Activated naive CD8-positive, alpha-beta T cell treated with anti-CD3 and anti-CD28 coated beads, Interleukin-2, amount 50 U/mL, for 16 hours (primary cell): Measurements from ENCODE around the gene GABRB1.

Experiments
- DNase-seq: peaks from one replicate; pipeline ENCODE4 v3.0.0-alpha.2; 2020; ENCODE audit warnings: low read depth, low spot score

The GABRB1 gene

DNA sequence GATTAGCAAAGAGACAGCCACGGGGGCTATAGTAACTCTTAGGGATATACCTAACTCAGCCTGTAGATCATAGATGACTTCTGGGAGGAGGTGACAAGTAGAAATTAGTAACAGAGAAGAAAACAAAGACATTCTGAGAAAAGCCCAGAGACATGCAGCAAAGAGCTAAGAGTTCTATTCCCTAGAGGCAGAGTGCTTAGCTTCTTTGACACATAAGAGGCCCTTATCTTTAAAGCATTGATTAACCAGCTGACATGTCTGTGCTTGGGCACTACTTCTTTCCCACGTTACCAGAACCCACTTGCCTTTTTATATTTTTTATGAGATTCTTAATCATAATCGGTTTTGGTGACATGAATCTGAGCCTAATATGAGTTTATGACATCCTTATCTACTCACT is 179.5 kb downstream of the GABRB1 start:
- no peak for DNase-seq

DNA sequence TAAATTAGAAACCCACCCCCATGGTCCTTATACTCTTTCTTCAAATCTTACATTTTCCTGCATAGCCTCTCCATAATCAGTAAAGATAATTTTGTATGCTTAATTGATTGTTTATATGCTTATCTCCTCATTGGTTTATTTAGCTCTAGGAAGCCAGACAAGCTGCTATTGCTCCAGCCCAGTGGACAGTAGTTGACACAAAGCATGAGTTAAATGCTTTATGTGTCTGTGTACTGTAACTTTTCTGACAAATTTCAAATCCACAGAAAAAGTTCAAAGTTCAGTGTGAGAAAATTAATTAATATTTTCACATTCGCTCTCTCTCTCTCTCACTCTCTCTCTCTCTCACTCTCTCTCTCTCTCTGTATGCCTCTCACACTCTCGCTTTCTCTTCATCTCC is 181.7 kb downstream of the GABRB1 start:
- no peak for DNase-seq

DNA sequence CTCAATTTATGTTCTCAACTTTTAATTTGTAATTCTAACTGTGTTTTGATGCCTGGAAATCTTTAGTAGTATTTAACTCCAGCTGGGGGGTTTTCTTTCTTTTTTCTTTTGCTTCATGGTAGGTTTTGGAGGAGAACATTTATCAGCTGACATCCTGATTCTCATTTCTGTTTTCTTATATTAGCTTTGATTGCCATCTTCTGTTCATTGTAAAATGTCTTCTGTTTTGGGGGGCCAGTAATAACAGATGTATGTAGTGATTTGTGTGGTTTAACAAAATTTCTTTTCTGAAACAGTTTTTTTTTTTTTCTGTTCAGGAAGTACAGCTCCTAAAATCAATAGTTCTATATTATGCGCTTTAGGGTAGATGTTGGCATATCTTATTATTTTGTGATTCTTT is 182.2 kb downstream of the GABRB1 start:
- no peak for DNase-seq

DNA sequence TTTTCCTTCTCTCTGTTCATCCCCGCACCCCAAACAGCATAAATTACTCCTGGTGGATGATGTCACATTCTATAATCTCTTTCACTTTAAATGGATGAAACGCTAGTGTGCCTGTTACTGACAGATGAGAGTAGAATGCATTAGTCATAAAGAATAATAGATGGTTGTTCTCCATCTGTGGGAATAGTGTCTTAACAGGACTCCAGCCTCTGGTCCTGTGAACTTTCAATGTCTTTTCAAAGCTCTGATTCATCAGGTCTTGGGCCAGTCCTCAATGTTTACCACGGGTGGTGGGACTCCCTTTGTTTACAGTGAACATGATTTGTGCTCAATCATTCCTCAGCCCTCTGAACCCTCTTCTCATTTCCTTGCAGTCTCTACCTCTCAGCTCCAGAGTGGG is 182.6 kb downstream of the GABRB1 start:
- no peak for DNase-seq

DNA sequence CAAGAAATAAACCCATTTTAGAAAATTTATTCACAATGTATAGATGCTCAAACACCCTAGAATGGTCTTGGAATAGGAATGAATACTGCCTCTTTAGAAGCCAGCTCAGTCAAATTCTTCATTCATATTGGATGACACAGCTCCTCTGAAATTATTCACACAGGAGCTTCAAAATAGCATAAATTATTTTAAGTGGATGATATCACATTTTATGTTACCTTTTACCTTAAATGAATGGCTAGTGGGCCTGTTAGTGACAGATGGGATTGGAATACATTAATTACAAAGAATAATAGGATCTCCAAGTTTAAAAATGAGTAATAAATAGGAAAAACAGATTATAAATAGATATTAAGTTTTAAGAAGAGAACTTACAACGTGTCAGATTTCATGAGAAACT is 184.4 kb downstream of the GABRB1 start:
- no peak for DNase-seq

DNA sequence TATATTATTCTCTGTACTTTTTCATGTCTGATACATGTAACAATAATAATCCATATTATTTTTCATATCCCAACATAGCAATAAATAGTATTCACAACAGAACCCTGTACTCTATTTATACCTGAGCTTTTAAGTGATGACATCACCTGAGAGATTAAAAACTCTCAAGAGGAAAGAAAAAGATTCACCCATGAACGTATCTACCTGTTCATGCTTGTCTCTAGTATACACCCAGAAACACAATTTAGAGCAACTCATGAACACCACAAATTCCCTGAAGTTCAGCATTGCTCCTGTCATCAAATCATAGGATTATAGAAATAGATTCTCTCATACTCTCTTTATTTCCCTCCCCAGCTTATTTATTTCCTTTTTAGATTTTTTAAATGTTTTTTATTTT is 185.9 kb downstream of the GABRB1 start:
- DNase-seq = no peak

DNA sequence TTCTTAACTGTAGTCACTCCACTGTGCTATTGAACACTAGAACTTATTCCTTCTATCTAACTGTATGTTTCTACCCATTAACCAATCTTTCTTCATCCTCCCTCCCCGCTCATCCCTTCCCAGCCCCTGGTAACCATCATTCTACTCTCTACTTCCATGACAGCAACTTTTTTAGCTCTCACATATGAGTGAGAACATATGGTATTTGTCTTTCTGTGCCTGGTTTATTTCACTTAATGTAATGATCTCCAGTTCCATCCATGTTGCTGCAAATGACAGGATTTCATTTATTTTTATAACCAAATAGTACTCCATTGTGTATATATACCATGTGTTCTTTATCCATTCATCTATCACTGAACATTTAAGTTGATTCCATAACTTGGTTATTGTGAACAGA is 186.5 kb downstream of the GABRB1 start:
- no peak for DNase-seq

DNA sequence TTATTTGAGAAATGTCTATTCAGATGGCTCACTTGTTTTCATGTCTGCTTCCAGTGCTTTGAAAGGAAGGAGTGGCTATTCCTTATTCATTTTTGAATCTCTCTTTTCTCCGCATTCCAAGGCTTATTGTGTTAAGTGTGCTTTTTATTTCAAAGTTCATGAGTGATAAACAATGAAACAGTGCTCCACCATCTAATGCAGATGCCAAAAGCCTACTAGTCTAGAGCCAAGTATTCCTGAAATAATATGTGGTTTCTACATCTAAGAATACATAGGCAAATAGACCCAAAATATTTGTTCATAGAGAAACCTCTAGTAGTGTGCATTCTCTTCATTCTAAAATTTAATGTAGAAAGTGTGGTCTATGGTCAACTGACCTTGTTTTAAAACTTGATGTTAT is 187.3 kb downstream of the GABRB1 start:
- no peak for DNase-seq

DNA sequence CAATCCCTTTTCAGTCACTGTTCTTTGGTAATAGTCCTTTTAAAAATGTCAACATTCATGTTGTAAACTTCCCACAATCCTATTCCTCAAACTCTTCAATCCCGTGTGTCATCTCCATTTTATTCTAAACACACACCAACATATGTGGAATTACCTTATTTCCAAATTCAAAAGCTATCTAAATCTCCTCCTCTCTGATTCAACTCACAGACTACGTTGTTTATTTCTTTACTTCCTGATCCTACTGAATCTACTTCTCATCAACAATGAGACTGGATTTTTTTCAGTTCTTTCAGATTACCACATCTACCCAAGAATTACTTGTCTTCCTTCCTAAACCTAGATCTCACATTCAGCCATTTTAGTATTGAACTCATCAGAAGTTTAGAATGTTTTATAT is 188.2 kb downstream of the GABRB1 start:
- DNase-seq = no peak

DNA sequence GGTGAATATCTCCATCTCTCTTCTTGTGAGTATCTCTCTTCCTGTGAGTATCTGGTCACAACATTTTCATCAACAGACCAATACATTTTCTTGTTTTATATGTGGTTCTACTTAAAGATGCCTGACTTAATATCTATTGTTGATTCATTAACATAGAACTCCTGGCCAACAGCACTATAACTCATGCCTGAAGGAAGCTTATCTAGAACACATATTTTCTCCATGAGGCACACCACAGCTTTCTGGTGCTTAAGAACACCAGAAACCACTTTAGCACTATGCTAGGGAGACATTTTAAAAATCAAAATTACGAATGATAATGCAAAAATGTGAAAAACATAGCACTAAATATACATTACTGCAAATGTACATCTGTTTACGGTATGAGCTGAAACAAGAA is 190.4 kb downstream of the GABRB1 start:
- no peak for DNase-seq

DNA sequence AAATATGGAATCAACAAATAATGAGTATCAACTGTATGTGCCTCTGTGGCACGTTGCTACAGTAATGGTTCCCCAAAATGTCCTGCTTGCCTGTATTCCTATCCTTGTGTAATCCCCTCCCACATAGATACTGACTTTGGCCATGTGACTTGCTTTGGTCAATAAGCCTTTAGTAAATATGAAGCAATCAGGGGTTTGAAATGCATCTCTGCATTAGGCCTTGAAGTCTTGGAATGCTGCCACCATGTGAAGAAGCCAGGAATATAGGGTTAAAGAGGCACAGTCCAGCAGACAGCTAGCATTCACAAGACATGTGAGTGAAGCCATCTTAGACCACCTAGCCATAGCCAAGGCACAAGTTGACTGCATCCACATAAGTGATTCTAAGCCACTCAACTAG is 190.9 kb downstream of the GABRB1 start:
- DNase-seq = no peak

DNA sequence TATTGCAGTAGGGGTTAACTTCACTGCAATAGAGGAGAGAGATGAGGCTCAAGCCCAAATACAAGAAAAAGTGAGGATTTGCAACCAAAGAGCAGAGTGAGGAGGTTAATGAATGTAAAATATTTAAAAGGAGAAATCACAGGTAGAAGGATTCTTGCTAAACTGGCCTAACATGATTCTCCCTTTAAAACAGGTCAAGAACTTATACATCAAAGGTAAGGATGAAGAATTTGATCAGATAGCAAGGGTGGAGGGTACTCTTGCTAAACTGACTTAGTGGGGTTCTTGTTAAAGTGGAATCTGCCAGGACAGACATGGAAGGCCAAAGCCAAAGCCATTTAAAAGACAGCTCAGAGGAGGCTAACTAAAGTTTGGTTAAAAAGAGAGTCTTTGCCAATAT is 193.0 kb downstream of the GABRB1 start:
- no peak for DNase-seq

DNA sequence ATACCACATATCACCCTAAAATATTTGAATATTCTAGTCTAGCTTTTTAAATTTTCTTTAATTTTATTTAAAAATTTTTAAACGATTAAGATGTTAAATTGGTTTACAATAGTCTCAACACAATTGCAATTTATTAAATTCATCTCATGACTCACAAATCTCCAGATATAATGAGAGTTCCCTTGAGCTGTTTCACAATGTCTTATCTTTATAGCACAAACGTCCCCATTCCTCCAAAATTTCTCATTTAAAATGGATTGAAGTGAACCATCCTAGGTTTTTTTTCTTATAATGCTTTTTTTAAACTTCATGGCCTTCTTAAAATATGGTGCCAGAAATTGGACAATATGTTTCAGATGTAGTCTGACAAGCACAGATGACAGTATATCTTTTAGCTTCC is 204.4 kb downstream of the GABRB1 start:
- DNase-seq = no peak

DNA sequence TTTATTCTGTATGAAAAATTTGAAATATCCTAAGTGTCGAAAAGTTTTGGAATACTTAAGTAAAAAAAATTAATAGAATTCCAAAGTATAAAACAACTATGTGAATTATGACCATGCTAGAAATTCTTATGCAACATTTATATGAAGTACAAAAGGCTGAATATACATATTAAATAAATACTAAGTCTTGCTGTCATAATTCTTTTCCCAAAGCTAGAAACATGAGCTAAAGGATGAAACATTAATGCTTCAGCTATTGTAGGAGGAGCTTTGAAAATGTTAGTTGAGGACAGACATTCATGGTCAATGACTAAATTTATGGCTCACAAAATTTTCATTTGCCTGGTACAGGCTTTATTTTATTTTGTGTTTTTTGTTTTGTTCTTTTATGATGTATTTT is 207.3 kb downstream of the GABRB1 start:
- DNase-seq = no peak

DNA sequence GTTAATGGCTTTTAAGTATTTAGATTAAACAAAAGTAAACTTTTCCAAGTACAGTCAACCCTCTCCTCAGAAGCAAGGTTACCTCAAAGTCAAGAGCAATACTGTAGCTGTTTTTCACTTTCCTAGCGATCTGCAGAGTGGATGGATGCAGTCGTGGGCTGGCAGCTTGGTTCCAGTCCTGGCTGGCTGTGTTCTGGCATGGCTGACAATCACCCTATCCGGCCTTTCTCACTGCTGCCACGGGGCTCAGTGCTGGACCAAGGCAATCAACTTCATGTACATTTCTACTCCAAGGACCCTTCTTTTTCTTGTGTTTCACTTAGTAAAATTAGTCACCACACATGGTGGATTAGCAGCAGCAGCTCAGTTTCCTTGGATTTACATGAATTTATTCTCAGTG is 208.3 kb downstream of the GABRB1 start:
- DNase-seq = no peak

DNA sequence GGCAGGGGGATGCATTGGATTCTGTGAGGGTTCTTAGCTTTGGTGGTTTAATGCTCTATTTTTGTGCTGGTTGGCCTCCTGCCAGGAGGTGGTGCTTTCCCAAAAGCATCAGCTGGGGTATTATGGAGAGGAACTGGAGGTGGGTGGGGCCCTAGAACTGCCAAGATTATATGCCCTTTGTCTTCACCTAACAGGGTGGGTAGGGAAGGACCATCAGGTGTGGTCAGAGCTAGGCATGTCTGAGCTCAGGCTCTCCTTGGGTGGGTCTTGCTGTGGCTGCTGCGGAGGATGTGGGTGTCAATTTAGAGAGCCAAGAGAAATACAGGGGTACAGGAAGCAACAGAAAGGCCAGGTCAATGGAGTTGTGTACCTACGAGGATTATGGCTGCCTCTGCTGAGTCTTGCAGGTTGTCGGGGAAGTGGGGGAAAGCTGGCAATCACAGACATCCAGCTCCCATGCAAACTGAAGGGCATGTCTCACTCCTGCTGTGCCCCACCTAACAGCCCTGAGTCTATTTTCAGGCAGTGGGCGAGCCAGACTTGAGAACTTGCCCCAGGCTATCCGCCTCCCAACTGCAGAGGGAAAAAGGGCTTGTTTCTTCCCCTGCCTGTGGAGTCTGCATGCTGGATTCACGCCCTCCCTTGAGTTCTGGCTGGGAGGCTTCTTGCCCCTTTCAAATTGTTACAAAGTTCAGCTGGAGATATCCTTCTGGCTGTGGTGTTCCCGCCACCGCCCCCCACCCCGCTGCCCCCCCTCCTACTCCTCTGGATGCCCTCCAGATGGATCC is 220.2 kb downstream of the GABRB1 start:
- no peak for DNase-seq

DNA sequence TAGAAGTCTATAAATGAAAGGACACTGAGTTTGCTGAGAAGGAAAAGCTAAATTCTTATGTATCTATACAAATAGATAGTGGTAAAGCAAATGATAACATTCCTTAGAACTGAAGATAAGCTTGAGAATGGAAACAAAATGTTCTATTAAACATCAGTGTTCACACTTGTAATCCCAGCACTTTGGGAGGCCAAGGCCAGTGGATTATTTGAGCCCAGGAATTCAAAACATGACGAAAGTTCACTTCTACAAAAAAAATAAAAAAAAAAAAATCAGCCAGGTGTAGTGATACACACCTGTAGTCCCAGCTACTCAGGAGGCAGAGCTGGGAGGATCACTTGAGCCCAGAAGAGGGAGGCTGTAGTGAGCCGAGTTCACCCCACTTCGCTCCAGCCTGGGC is 232.4 kb downstream of the GABRB1 start:
- DNase-seq = no peak

DNA sequence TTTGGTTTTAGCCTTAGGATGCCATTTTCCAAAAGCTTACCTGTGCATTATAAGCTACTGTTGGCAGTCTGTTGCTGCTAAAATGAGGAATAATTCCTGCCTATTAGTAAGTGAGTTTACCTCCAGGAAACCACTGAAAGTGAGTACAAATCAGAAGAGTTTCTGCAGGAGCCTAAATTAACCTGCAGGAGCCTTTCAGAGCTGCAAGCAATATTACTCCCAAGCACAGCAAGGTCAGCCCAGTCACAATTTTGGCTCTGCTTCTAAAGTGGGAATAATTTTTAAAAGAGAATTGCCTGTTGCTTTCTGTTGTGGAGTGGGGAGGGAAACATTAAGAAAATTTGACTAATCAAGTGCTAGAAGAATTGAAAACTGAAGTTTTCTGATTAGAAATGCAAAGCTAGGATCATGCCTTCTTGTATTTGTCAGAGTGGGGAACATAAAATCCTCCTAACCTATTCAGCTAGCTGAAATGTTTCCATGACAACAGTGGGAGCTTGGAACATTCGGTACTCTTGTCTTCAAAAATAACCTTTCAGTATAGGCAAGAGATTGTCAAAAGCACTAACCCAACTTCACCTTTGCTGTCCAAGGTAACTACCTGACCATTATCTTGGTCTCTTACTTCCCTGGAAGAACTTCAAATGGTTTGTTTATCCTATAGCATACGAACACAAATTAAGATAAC is 239.0 kb downstream of the GABRB1 start:
- no peak for DNase-seq

DNA sequence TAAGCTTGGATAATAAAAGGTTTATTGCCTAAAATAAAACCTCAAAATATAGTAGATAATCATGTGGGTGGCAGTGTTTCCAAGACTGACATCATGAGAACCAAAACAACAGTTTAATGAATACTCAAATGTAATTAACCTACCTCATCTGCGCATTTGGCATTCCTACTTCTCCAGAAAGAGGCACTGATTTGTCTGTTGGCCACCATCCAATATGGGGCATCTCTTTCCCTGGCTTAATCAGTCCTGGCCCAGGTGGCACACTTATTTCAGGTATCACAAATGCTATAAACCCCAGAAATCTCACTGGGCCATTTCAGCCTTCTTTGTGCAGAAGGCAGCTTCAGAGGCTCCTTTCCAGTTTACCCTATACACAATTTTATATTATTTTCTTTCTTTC is 239.9 kb downstream of the GABRB1 start:
- DNase-seq = no peak

DNA sequence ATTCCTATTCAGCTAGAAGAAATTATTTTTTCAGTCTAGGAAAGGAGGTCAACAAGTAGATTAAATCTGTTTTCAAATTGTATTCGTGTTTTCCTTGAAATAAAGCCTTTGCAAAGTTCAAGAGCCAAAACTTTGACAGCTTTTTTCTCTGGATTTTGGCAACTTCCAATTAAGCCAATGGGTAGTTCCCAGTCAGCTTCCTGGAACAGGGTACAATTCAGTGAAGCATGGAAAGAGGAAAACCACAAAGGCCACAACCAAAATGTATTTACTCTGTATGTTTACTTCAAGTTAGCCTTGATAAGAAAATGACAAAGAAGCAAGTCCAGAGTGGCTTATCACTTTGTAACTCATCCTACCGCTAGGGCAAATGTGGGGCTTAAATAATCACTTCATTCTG is 243.5 kb downstream of the GABRB1 start:
- no peak for DNase-seq

DNA sequence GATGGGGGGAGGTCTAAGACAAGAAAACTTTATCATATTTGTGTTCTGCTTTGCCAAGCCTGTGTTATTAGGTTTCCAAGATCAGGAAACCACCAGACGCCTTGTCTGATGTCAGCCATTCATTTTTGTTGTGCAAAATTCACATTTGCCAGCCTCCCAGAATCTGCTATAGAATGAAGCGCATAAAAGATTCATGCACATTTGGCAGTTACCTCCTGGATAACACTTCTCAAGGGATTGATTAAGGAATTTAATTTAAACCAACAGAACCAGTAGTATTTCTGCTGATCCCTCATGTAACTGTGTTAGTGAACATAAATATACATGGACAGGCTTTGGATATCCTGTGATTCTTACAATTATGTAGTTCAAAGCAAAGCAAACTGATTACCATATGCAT is 244.2 kb downstream of the GABRB1 start:
- DNase-seq = no peak

DNA sequence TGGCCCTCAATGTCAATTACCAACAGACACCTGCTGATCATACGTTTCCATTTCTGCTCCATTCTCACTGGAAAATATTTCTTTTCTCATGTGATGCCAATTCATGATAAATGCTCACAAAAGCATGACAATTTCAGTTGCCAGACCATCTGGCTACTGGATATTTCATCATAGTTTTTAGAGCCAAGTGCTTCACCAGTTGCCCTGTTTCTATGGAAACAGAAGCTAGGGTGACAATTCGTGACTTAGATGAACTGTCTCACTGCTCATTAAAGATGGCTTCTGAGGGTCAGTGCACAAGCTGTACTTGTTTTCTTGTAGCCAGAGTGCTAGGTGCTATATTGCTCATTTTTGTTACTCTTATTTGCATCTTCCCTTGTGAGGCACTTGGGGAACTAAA is 247.3 kb downstream of the GABRB1 start:
- DNase-seq = no peak

DNA sequence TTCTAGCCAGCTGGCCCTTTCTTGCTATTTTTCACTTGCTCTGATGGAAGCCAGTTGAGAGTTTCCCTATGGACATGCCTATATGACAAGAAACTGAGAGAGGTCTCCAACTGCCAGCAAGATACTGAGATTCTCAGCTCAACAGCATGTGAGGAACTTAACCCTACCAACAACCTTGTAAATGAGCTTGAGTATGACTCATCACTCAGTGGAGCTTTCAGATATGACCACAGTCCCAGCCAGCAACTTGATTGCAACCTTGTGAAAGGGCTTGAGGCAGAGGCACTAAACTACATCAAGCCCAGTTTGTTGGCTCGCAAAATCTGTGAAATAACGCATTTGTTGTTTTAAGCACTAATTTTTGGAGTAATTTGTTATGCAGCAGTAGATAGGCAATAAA is 256.4 kb downstream of the GABRB1 start:
- no peak for DNase-seq

DNA sequence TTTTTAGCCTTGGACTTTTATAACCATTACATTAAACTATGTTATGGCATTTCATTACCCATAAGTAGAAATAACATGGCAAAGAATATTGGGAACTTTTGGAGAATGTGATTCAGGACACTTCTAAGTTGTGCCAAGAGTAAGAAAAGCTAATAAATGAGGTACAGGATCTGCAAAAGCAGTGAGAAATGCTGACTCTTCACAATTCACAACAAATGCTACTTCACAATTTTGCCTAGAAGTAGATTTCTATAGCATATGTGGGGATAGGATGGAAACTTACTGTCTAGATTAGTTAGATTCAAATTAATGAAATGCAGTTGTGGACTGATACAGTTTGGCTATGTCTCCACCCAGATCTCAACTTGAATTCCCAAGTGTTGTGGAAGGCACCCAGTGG is 258.4 kb downstream of the GABRB1 start:
- DNase-seq = no peak
